ENCODE measurements around the gene MEGF8. TPM values are rescaled to one million over a fixed set of nuclear protein-coding genes. Genes with fewer than 3 reads are reported as not detected.

MEGF8 gene
- total RNA-seq, 2 donors from 2014 or later: 9.9 to 24.1 TPM

DNA sequence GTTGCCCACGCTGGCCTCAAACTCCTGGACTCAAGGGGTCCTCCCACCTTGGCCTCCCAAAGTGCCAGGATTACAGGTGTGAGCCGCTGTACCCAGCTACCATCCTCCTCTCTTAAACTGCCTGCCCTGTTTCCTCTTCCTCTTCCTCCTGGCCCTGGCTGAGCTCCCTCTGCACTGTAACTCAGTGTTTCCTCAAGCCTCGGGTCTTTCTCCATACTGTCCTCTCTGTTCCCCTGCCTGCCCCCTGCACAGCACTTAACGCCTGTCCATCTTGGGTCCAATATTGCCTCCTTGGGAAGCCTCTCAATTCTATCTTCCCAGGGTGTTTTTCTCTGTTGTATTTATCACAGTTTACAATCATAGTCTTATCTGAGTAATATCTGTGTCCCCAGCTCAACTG, 95.7 kb downstream of the MEGF8 start:
- H3K4me1 ChIP-seq: peaks cover 37% of the 10 kb centered on the region
- ATAC-seq: no peak

DNA sequence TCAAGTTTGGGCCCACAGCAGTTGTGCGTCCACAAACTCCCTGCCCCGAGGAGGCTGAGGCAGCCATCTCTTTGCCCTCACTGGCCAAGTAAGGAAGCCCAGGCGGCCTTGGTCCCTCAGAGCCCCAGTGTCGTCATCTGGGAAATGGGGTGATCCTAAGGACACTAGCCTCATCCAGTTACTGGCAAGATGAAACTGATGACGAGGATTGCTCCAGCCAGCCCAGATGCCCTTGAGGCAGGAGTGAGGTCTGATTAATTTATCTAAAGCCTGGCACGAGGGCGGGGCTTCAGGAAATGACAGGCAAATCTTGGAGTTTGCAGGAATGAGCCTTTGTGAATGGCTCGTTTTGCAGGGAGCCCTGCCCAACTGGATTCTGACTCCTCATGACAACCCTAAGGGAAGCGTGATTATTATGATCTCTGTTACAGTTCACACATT, 96.2 kb downstream of the MEGF8 start:
- H3K27me3 ChIP-seq: no peaks in the 10 kb centered on the region
- H3K9me3 ChIP-seq: no peaks in the 10 kb centered on the region
- intact Hi-C loops (cut with DNase I): no loop called here
- ATAC-seq (peak; percentile 42), DNase-seq (peak; percentile 56 to 78 (median 68))
- no peak for TF ChIP-seq CTCF (IDR thresholded peaks at IDR 0.05)
- no peak for TF ChIP-seq POLR2A (IDR thresholded peaks at IDR 0.05)
- no peaks in the 10 kb centered on the region for H3K36me3 ChIP-seq (replicated peaks in 1 of 2; ENCODE audit: insufficient read depth in 1 of 2, low read depth in 2 of 2)
- H3K27ac ChIP-seq: peak overlapping the region in 3 of 4 donors; percentile 64 to 71 (median 70)
- H3K4me3 ChIP-seq: no peak overlapping the region
- 43 to 46% methylated on average over 5 to 9 of the region's 9 CpGs for WGBS, 2 donors
- peaks cover 37% of the 10 kb centered on the region for H3K4me1 ChIP-seq

More for the DNA sequence above, 95.7 kb downstream of the MEGF8 start:
- H3K27me3 ChIP-seq: no peaks in the 10 kb centered on the region
- H3K9me3 ChIP-seq: no peaks in the 10 kb centered on the region
- 76 to 77% methylated on average over 4 of the region's 4 CpGs for WGBS, 2 donors
- TF ChIP-seq CTCF (IDR thresholded peaks at IDR 0.05) (no peak), POLR2A (IDR thresholded peaks at IDR 0.05) (no peak)
- peak overlapping the region in 3 of 4 donors; percentile 64 to 71 (median 70) for H3K27ac ChIP-seq
- peak in 1 of 4 donors; percentile 1 for DNase-seq
- no peaks in the 10 kb centered on the region for H3K36me3 ChIP-seq (replicated peaks in 1 of 2; ENCODE audit: insufficient read depth in 1 of 2, low read depth in 2 of 2)
- intact Hi-C loops (cut with DNase I): no loop called here
- H3K4me3 ChIP-seq: no peak overlapping the region

GRCh38 chr19:42422092-42422900, 96.9 kb downstream of the MEGF8 start:
- ATAC-seq (no peak), DNase-seq (no peak)
- Histone ChIP-seq H3K9me3 (no peaks in the 10 kb centered on the region), H3K4me1 (peaks cover 37% of the 10 kb centered on the region), H3K4me3 (no peak overlapping the region), H3K27ac (peak overlapping the region in 3 of 4 donors; percentile 64 to 71 (median 70)), H3K27me3 (no peaks in the 10 kb centered on the region), H3K36me3 (replicated peaks in 1 of 2; ENCODE audit: insufficient read depth in 1 of 2, low read depth in 2 of 2) (no peaks in the 10 kb centered on the region)
- WGBS, 2 donors: 59 to 63% methylated on average over 12 to 17 of the region's 17 CpGs
- TF ChIP-seq CTCF (IDR thresholded peaks at IDR 0.05): no peak
- TF ChIP-seq POLR2A (IDR thresholded peaks at IDR 0.05): no peak
- intact Hi-C loops (cut with DNase I): no loop called here

GRCh38 chr19:42422901-42423461, 97.5 kb downstream of the MEGF8 start:
- TF ChIP-seq POLR2A (IDR thresholded peaks at IDR 0.05): no peak
- no peak for TF ChIP-seq CTCF (IDR thresholded peaks at IDR 0.05)
- no peaks in the 10 kb centered on the region for H3K36me3 ChIP-seq (replicated peaks in 1 of 2; ENCODE audit: insufficient read depth in 1 of 2, low read depth in 2 of 2)
- H3K27me3 ChIP-seq: no peaks in the 10 kb centered on the region
- peak overlapping the region; percentile 10 to 71 (median 67) for H3K27ac ChIP-seq
- intact Hi-C loops (cut with DNase I): no loop called here
- 21 to 68% methylated on average over 4 to 38 of the region's 38 CpGs for WGBS, 2 donors
- peaks cover 37% of the 10 kb centered on the region for H3K4me1 ChIP-seq
- DNase-seq (peak in 1 of 4 donors; percentile 23), ATAC-seq (peak; percentile 26)
- no peaks in the 10 kb centered on the region for H3K9me3 ChIP-seq
- H3K4me3 ChIP-seq: peak overlapping the region in 1 of 2 donors; percentile 3
